WI38 (cell line): ENCODE measurements around the gene TOR1AIP2.

Experiments used
- H3K4me3 ChIP-seq: 2 replicates; pipeline ENCODE4 v1.5.1; 2011; ENCODE audit warnings: low read depth, mild to moderate bottlenecking, control low read depth, low read length
- CTCF ChIP-seq: IDR thresholded peaks from 2 replicates; pipeline ENCODE4 v1.5.1; 2012; ENCODE audit warnings: low read depth, mild to moderate bottlenecking, control low read depth, low read length

Gene TOR1AIP2

GRCh38 chr1:179798213-179798863, 79.3 kb downstream of the TOR1AIP2 start:
- no peak overlapping the region for H3K4me3 ChIP-seq
- no peak for TF ChIP-seq CTCF

- TF ChIP-seq CTCF = no peak
- H3K4me3 ChIP-seq = no peak overlapping the region
Measured at GRCh38 chr1:179794669-179795068, 82.9 kb downstream of the TOR1AIP2 start.

- TF ChIP-seq CTCF = no peak
- no peak overlapping the region for H3K4me3 ChIP-seq
Measured at GRCh38 chr1:179794146-179794545, 83.5 kb downstream of the TOR1AIP2 start.

- no peak for TF ChIP-seq CTCF
- H3K4me3 ChIP-seq = no peak overlapping the region
Measured at GRCh38 chr1:179793281-179793680, 84.3 kb downstream of the TOR1AIP2 start.
